ENCODE results near the gene BCKDHA.
"Not testable (repeated sequence)": the region's sequence is repeated elsewhere in the genome, so short reads cannot be mapped to it uniquely, and the experiment has no call there.

Gene BCKDHA

DNA sequence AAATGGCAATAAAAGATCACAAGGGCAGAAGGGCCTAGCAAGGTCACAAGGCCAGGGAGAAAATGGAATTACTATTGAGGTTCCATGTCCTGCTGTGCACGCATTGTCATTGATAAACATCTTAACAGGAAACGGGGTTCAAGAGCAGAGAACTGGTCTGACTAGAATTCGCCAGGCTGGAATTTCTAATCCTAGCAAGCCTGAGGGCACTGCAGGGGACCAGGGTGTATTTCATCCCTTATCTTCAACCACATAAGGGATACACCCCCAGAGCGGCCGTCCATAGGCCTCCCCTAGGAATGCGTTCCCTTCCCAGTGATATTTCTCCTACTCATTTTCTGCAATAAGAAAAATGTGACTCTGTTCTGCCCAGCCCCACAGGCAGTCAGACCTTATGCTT is 64.9 kb downstream of the BCKDHA start:
- Histone ChIP-seq H3K27ac (no peak overlapping the region), H3K4me2 (no peak overlapping the region), H3K27me3 (no peaks in the 10 kb centered on the region), H3K4me1 (peaks cover 0 to 13% (median 8%) of the 10 kb centered on the region in 10 experiments; a peak in 10 of 20 replicates), H3K36me3 (no peaks in the 10 kb centered on the region), H4K20me1 (no peaks in the 10 kb centered on the region), H3K9me3 (replicated peaks in 1 of 11) (peaks cover 0 to 18% (median 7%) of the 10 kb centered on the region in 11 experiments; a peak in 14 of 22 replicates), H3K9ac (no peak overlapping the region), H3K4me3 (no peak overlapping the region)
- TF ChIP-seq Cebpa-rat (IDR thresholded peaks at IDR 0.05): no peak

DNA sequence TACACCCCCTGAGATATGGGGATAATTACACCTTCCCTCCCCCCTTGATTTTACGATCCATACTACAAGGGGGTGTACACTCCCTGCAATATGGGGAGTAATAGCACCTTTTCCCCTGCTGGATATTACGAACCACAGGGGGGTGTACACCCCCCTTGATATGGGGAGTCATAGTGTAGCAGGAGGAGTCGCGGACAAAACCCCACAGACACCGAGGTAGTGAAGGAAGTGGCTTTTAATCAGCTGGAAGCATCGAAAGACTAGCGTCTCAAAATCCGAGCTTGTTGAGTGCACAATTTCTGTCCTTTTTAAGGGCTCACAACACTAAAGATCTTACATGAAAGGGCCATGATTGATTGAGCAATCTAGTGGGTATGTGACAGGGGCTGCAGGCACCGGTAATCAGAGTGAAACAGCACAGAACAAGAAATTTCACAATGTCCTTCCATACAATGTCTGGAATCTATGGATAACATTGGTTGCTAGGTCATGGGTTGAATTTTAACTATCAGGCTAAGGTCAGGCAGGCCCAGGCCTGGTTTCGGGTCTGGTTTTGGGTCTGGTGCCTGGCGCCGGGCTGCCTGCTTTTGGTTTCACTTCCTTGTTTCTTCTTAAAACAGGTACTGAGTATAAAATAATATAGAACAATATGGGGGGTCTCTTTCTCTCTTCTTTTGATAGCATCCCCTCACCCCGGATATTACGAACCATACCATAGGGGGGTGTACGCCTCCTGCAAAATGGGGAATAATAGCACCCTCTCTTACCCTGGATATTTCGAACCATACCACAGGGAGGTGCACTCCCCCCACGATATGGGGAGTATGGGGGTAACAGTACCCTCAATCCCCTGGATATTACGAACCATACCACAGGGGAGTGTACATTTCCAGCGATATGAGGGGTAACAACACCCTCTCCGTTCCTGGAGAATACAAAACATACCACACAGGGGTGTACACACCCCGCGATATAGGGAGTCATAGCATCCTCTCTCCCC is 65.9 kb downstream of the BCKDHA start:
- H3K36me3 ChIP-seq, H3K9ac ChIP-seq, H4K20me1 ChIP-seq, H3K4me3 ChIP-seq, H3K27me3 ChIP-seq: not testable (repeated sequence)
- H3K27ac ChIP-seq: peak overlapping the region in 3 of 11 experiments; percentile 11 to 33 (median 33); a peak in 4 of 22 replicates
- H3K4me1 ChIP-seq: peaks cover 0 to 13% (median 8%) of the 10 kb centered on the region in 10 experiments; a peak in 10 of 20 replicates
- peak in 5 of 11 experiments; percentile 11 to 61 (median 33); a peak in 3 of 22 replicates for TF ChIP-seq Cebpa-rat (IDR thresholded peaks at IDR 0.05)
- H3K4me2 ChIP-seq: peak overlapping the region in 6 of 11 experiments; percentile 5 to 42 (median 17); a peak in 7 of 22 replicates
- H3K9me3 ChIP-seq (replicated peaks in 1 of 11): peaks cover 0 to 18% (median 7%) of the 10 kb centered on the region in 11 experiments; a peak in 14 of 22 replicates
